SK-N-SH treated with all-trans-retinoic acid at 6 μM for 48 hours (cell line): ENCODE results near the gene USH2A.

ENCODE experiments used
- RARB ChIP-seq: fragments of 250-450 bp; sonication (Bioruptor Pico); IDR thresholded peaks from 2 replicates; pipeline ENCODE4 v1.8.0; 2021; ENCODE audit warnings: mild to moderate bottlenecking, moderate library complexity
- ZC3H10 ChIP-seq: fragments of 250-450 bp; sonication (Bioruptor Pico); IDR thresholded peaks from 2 replicates; pipeline ENCODE4 v1.5.1; 2021; ENCODE audit warnings: mild to moderate bottlenecking, moderate library complexity
- ZFP30 ChIP-seq: fragments of 450-650 bp; formaldehyde crosslinking; IDR thresholded peaks from 2 replicates; pipeline ENCODE4 v1.5.0; 2022; ENCODE audit warnings: mild to moderate bottlenecking, moderate library complexity
- TF ChIP-seq, protein P1 (sequence below): fragments of 250-450 bp; sonication (Bioruptor Pico); IDR thresholded peaks from 2 replicates; pipeline ENCODE4 v1.5.1; 2020; ENCODE audit warnings: low read depth, mild to moderate bottlenecking, moderate library complexity

DNA sequence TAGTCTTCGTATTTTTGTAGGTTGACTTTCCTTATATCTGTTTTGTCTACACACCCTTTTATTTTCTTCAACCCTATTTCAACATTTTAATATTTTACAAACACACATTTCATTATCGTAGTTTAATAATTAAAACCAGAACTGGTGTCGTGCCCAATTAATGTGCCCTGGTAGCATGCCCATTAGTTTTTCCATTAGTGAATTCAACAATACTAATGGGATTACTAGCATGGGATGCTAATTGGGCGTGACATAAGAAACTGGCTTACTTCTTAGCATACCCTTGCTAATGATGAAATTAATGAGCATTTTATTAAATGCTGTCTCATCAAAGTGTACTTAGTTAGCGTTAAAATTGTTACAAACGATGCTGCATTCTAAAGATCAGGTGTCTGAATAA, 332.7 kb downstream of the USH2A start:
- TF ChIP-seq, protein P1, sequence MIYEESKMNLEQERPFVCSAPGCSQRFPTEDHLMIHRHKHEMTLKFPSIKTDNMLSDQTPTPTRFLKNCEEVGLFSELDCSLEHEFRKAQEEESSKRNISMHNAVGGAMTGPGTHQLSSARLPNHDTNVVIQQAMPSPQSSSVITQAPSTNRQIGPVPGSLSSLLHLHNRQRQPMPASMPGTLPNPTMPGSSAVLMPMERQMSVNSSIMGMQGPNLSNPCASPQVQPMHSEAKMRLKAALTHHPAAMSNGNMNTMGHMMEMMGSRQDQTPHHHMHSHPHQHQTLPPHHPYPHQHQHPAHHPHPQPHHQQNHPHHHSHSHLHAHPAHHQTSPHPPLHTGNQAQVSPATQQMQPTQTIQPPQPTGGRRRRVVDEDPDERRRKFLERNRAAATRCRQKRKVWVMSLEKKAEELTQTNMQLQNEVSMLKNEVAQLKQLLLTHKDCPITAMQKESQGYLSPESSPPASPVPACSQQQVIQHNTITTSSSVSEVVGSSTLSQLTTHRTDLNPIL (CRISPR knock-in tag): no peak
- TF ChIP-seq ZC3H10 (CRISPR knock-in tag): no peak
- TF ChIP-seq ZFP30 (CRISPR knock-in tag): no peak
- no peak for TF ChIP-seq RARB (CRISPR knock-in tag)
